DOHH2 (cell line): ENCODE measurements around the gene GPD2.

ENCODE experiments used
- CTCF ChIP-seq: fragments of 200-600 bp; sonication (generic); IDR thresholded peaks from one replicate; pipeline ENCODE4 v1.5.1; 2014; ENCODE audit warnings: antibody characterized with exemption, mild to moderate bottlenecking, low read depth, low read length; ENCODE audit not compliant: poor library complexity, severe bottlenecking
- EZH2phosphoT487 ChIP-seq: fragments of 200-600 bp; sonication (generic); IDR thresholded peaks from 2 replicates; pipeline ENCODE4 v1.6.1; 2017; ENCODE audit warnings: borderline replicate concordance, mild to moderate bottlenecking, antibody characterized with exemption, low read length, moderate library complexity, mixed read lengths

GRCh38 chr2:156400706-156401678, 35.2 kb upstream of the GPD2 start:
- TF ChIP-seq CTCF = no peak
- no peak for TF ChIP-seq EZH2phosphoT487
